ENCODE results near the gene ACOT6.
A peak's percentile ranks its signal among the peaks of the same experiment; 100 is the strongest.
"Not testable (repeated sequence)": the region's sequence is repeated elsewhere in the genome, so short reads cannot be mapped to it uniquely, and the experiment has no call there.

ACOT6 gene, protein sequence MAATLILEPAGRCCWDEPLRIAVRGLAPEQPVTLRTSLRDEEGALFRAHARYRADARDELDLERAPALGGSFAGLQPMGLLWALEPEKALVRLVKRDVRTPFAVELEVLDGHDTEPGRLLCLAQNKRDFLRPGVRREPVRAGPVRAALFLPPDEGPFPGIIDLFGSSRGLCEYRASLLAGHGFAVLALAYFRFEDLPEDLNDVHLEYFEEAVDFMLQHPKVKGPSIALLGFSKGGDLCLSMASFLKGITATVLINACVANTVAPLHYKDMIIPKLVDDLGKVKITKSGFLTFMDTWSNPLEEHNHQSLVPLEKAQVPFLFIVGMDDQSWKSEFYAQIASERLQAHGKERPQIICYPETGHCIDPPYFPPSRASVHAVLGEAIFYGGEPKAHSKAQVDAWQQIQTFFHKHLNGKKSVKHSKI

DNA sequence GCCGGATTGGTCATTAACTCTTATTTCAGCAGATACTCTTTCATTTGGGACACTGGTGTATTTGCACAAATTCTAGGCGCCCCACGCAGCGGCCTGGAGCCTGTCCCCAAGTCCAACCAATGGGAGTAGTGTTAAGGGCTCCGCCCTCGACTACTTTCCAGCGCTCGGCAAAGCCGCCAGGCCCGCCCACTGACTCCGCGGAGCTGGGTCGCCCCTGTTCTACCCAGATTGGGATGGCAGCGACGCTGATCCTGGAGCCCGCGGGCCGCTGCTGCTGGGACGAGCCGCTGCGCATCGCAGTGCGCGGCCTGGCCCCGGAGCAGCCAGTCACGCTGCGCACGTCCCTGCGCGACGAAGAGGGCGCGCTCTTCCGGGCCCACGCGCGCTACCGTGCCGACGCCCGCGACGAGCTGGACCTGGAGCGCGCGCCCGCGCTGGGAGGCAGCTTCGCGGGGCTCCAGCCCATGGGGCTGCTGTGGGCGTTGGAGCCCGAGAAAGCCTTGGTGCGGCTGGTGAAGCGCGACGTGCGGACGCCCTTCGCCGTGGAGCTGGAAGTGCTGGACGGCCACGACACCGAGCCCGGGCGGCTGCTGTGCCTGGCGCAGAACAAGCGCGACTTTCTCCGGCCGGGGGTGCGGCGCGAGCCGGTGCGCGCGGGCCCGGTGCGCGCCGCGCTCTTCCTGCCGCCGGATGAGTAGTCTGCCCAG is at the start of gene ACOT6:
Gene ACOT6 (plus strand): TSS at position 179 of the 707 bp plus-strand sequence. CDS start 55 bp downstream, at position 234.
- peak; percentile 37 to 55 for DNase-seq (ENCODE audit: low read depth in 1 of 2, low spot score in 1 of 2)

GRCh38 chr14:73562696-73563095 is 49.6 kb upstream of the ACOT6 start:
- DNase-seq (ENCODE audit: low read depth in 1 of 2, low spot score in 1 of 2) = not testable (repeated sequence)

GRCh38 chr14:73566431-73566830 is 45.9 kb upstream of the ACOT6 start:
- not testable (repeated sequence) for DNase-seq (ENCODE audit: low read depth in 1 of 2, low spot score in 1 of 2)

DNA sequence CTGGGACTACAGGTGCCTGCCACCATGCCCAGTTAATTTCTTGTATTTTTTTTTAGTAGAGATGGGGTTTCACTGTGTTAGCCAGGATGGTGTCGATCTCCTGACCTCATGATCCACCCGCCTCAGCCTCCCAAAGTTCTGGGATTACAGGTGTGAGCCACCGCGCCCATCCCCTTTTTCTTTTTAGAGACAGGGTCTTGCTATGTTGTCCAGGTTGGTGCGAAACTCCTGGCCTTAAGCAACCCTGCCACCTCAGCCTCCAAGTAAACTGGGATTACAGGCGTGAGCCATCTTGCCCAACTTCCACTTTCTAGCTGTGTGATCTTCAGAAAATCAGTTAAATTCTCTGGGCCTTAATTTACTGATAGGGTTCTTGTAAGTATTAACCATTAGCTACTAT is 45.4 kb upstream of the ACOT6 start:
- not testable (repeated sequence) for DNase-seq (ENCODE audit: low read depth in 1 of 2, low spot score in 1 of 2)

DNA sequence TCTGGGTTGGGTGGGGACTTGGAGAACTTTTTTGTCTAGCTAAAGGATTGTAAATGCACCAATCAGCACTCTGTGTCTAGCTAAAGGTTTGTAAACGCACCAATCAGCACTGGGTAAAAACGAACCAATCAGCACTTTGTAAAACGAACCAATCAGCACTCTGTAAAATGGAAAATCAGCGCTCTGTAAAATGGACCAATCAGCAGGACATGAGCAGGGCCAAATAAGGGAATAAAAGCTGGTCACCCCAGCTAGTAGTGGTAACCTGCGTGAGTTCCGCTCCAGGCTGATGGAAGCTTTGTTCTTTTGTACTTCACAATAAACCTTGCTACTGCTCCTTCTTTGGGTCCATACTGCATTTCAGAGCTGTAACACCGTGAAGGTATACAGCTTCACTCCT is 45.0 kb upstream of the ACOT6 start:
- no peak for DNase-seq (ENCODE audit: low read depth in 1 of 2, low spot score in 1 of 2)

DNA sequence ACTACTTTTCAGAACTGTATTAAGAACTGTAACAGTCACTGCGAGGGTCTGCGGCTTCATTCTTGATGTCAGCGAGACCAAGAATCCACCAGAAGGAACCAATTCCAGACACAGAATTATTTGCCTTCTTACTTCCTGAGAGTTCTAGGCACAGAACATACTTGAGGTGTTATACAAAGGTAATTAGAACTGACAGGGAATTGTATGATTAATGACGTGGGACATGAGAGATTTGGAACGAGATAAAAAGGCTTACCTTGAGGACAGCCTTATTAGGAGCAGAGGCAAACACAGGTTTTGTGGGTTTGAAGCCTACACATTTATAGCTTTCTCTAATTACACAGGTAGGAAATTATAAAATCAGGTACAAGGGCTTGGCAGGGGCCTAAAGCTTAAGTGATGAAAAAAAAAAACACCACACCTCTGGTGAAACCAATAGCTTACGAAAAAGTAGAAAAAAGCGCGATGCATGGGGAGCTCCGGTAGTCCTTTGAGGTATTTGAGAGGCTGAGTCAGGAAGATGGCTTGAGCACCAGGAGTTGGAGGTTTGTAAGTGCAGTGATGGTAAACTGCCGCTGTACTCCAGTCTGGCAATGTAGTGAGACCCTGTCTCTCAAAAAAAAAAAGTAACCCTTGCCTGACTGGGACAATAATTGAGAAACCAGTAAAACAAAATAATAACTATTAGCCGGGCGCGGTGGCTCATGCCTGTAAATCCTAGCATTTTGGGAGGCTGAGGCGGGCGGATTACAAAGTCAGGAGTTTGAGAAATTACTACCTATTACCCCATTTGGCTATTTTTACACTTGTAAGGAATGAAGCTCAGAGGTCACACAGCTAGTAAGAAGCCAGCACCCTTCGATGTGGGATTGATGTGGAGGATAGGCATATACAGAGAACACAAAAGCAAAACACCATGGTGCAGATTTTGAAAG is 44.1 kb upstream of the ACOT6 start:
- peak in 1 of 2 donors; percentile 11 for DNase-seq (ENCODE audit: low read depth in 1 of 2, low spot score in 1 of 2)

DNA sequence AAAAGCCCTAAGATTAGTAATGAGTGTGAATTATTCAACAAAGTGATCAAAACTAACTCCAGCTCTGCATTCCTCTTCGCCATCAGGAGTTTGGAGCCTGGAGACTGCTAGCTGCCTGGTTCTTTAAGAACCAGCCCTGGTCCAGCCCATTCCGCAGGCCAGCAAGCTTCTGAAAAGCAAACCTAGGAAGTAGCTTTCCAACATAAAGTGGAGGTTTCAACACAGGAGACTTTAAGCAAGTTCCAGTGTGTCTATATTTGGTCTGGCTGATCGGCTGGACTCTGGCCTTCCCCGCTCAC is 43.5 kb upstream of the ACOT6 start:
- not testable (repeated sequence) for DNase-seq (ENCODE audit: low read depth in 1 of 2, low spot score in 1 of 2)

- DNase-seq (ENCODE audit: low read depth in 1 of 2, low spot score in 1 of 2) = peak; percentile 68 to 79
These were observed 42.9 kb upstream of the ACOT6 start, which contains the start of gene ACOT2 for GRCh38 chr14:73569185-73569958. TSS of gene ACOT2 (plus strand) at chr14:73569213. CDS start at chr14:73569241, 28 bp downstream.

DNA sequence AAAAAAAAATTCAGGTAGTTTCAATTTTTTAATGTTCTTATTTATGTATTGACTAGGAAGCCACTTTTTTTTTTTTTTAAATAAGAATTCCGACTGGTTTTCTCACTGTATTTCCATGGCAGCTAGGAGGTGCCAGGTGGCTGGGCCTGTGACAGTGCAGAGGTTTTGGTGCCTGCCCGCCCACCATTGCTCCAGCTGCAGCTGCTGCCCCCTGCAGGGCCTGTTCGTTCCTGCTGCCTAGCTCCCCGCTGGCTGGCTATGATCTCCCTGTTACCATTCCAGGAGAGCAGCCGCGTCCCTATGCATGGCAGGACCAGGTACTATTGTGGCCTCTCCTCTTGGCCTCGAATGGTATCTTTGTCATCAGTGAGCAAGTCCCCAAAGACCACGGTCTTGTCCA is 41.4 kb upstream of the ACOT6 start:
- DNase-seq (ENCODE audit: low read depth in 1 of 2, low spot score in 1 of 2) = peak; percentile 37 to 43

DNA sequence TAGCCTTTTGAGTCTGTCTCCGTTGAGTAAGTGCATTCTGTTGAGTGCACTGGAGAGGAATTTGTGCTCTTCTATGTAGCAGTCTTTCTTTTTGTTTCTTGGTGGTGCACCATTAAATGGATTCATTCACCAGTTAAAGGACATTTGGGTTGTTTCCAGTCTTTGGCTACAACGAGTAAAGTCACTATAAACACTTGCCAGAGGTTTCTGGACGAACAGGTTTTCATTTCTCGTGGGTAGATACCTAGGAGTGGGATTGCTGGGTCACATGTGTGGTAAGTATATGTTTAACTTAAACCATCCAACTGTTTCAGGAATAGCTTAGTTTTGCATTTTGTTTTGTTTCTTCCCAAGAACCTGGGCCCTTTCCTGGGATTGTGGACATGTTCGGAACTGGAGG is 39.3 kb upstream of the ACOT6 start:
- not testable (repeated sequence) for DNase-seq (ENCODE audit: low read depth in 1 of 2, low spot score in 1 of 2)

DNA sequence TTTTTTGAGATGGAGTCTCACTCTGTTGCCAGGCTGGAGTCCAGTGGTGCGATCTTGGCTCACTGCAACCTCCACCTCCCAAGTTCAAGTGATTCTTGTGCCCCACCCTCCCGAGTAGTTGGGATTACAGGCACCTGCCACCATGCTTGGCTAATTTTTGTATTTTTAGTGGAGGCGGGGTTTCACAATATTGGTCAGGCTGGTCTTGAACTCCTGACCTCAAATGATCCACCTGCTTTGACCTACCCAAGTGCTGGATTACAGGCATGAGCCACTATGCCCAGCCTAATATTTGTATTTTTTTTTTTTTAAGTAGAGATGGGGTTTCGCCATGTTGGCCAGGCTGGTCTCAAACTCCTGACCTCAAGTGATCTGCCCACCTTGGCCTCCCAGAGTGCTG is 38.6 kb upstream of the ACOT6 start:
- not testable (repeated sequence) for DNase-seq (ENCODE audit: low read depth in 1 of 2, low spot score in 1 of 2)

- not testable (repeated sequence) for DNase-seq (ENCODE audit: low read depth in 1 of 2, low spot score in 1 of 2)
These were observed 38.1 kb upstream of the ACOT6 start for GRCh38 chr14:73574251-73574650.

DNA sequence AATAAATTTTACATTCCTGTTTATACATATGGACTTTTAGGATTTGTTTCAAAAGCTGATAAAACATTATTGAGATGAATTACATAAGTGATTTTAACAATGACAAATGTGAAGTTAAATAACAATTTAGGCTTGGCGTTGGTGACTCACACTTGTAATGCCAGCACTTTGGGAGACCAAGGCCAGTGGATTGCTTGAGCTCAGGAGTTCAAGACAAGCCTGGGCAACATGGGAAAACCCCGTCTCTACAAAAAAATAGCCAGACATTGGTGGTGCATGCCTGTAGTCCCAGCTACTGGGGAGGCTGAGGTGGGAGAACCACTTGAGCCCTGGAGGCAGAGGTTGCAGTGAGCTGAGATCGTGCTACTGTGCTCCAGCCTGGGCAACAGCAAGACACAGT is 35.9 kb upstream of the ACOT6 start:
- DNase-seq (ENCODE audit: low read depth in 1 of 2, low spot score in 1 of 2) = no peak

GRCh38 chr14:73577214-73577613 is 35.1 kb upstream of the ACOT6 start:
- DNase-seq (ENCODE audit: low read depth in 1 of 2, low spot score in 1 of 2) = not testable (repeated sequence)

DNA sequence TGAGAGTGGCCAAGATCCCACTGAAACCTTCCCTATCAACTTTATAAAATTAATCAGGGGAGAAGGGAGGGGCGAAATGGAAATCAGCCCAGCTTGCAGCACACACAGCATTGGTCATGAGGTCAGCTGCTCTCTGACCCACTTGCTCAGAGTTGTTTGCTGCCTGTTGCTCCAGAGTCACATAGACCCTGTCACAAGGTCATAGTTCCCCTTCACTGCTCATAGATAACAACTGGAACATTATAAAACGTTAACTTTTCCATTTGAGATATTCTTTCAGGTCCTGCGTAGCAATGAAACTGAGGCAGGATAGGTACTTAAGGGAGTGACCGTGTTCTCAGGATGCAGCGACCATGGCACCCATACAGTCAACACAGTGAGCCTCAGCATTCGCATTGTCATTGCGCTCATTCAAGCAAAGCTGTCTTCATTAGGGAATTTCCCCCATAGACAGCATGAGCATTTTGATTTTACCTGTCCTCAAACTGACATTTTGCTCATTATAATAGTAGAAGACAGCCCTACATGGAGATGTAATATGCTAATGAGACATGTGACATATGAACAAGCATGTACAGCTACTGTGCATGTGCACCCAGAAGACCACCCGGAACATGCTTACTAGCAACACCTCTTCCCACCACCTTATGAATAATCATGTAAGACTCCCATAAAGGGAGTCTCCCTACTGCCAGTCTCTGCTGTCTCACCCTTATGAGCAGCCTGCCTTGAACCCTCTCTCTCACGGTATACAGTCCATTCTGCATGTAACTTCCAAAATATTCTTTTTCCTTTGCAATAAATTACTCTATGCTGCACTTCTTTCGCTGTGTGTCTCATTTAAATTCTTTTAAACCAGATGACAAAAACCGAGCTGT is 30.0 kb upstream of the ACOT6 start:
- DNase-seq (ENCODE audit: low read depth in 1 of 2, low spot score in 1 of 2) = not testable (repeated sequence)

- no peak for DNase-seq (ENCODE audit: low read depth in 1 of 2, low spot score in 1 of 2)
These were observed 23.6 kb upstream of the ACOT6 start for GRCh38 chr14:73588695-73589094.

DNA sequence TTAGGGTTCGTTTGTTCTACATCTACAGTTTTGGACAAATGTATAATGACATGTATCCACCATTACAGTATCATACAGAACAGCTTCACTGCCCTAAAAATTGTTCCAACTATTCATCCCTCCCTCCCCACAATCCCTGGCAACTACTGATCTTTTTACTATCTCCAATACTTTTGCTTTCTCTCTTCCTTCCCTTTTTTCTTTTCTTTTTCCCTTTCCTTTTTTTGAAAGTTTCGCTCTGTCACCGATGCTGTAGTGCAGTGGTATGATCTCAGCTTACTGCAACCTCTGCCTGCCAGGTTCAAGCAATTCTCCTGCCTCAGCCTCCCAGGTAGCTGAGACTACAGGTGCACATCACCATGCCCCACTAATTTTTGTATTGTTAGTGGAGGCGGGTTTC is 23.2 kb upstream of the ACOT6 start:
- DNase-seq (ENCODE audit: low read depth in 1 of 2, low spot score in 1 of 2) = no peak

DNA sequence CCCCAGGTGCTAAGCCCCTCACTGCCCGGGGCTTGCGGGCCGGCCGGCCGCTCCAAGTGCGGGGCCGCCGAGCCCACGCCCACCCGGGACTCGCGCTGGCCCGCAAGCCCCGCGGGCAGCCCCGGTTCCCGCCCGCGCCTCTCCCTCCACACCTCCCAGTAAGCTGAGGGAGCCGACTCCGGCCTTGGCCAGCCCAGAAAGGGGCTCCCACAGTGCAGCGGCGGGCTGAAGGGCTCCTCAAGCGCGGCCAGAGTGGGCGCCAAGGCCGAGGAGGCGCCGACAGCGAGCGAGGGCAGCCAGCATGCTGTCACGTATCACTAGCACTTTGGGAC is 21.7 kb upstream of the ACOT6 start:
- DNase-seq (ENCODE audit: low read depth in 1 of 2, low spot score in 1 of 2) = not testable (repeated sequence)

GRCh38 chr14:73591690-73592449 is 20.4 kb upstream of the ACOT6 start, which contains the start of gene ACOT4:
TSS of gene ACOT4 (plus strand) at chr14:73591873. CDS start at chr14:73591960, 87 bp downstream.
- DNase-seq (ENCODE audit: low read depth in 1 of 2, low spot score in 1 of 2) = peak; percentile 29 to 32
